K562 (cell line): Measurements from ENCODE around the gene ZNF428. TPM values are rescaled to one million over a fixed set of nuclear protein-coding genes. Genes with fewer than 3 reads are reported as not detected.

ENCODE experiments used
- ATAC-seq: fragments of 200-7000 bp; cut with Tn5 transposase; 3 replicates; pipeline ENCODE4 v1.9.1; 2020; ENCODE audit warnings: moderate library complexity
- BruUV-seq: library from RNA; stranded (reverse); fragments of 400-500 nt; replicated peaks from 2 replicates; lab custom pipeline; 2021; lab: Mats Ljungman, UMichigan
- CTCF ChIA-PET: fragments of 300-600 bp; formaldehyde crosslinking; extraction: SDS; loops from one replicate; lab custom pipeline; 2021; ENCODE audit warnings: low intra/inter-chr PET ratio; lab: Yijun Ruan, JAX
- POLR2A ChIA-PET: fragments of 300-600, 350-650 bp; sonication (Branson Sonifier 250); formaldehyde crosslinking; extraction: SDS; loops from one replicate; lab custom pipeline; 2021; ENCODE audit warnings: antibody characterized with exemption, inconsistent platforms; lab: Yijun Ruan, JAX
- DNase-seq, 4 experiments: peaks; one replicate each; pipeline versions ENCODE4 v3.0.0 to v3.0.0-alpha.2; 2011 to 2018; ENCODE audit warnings: low spot score in 3 of 4, mixed read lengths in 3 of 4; ENCODE audit errors: extremely low read depth in 1 of 4
- FAIRE-seq: peaks from 2 replicates; lab custom pipeline; 2011; peaks lifted over from hg19 to GRCh38; lab: Jason Lieb, UNC
- H2AFZ ChIP-seq: 2 replicates; pipeline ENCODE4 v1.6.0; 2011; ENCODE audit warnings: low read depth, low read length, control low read depth, inconsistent platforms
- H3K27ac ChIP-seq: fragments of 200-600 bp; 3 replicates; pipeline ENCODE4 v1.8.0; 2011; ENCODE audit warnings: low read depth, mild to moderate bottlenecking, control low read depth, inconsistent platforms, low read length, moderate library complexity, mixed read lengths; ENCODE audit errors: extremely low read depth
- H3K27me3 ChIP-seq, 2 experiments: fragments of 300-600 bp in 1 of 2; 2 replicates in 1 of 2; 3 replicates in 1 of 2; pipeline versions ENCODE4 v1.6.0 to v1.8.0; 2011; ENCODE audit warnings: inconsistent platforms in 2 of 2, low read length in 2 of 2, mild to moderate bottlenecking in 1 of 2, mixed read lengths in 1 of 2, moderate library complexity in 1 of 2; ENCODE audit not compliant: control insufficient read depth in 2 of 2, insufficient read depth in 2 of 2
- H3K36me3 ChIP-seq: fragments of 300-600 bp; 3 replicates; pipeline ENCODE4 v1.8.0; 2011; ENCODE audit warnings: mild to moderate bottlenecking, low read length, inconsistent platforms; ENCODE audit not compliant: control insufficient read depth, insufficient read depth
- H3K4me1 ChIP-seq, 2 experiments: fragments of 200-600 bp in 1 of 2; replicated peaks in 1 of 2; 2 replicates in 1 of 2; 3 replicates in 1 of 2; pipeline versions ENCODE4 v1.5.1 to v1.8.0; 2011; ENCODE audit warnings: inconsistent platforms in 2 of 2, low read length in 2 of 2, mild to moderate bottlenecking in 1 of 2, mixed read lengths in 1 of 2, moderate library complexity in 1 of 2; ENCODE audit not compliant: control insufficient read depth in 2 of 2, insufficient read depth in 2 of 2
- H3K4me2 ChIP-seq: 2 replicates; pipeline ENCODE4 v1.6.1; 2011; ENCODE audit warnings: low read length, control low read depth, inconsistent platforms, mixed read lengths; ENCODE audit not compliant: insufficient read depth
- H3K4me3 ChIP-seq: fragments of 200-600 bp; sonication (generic), shearing (Covaris generic); 2 replicates; pipeline ENCODE4 v1.5.1; 2016; ENCODE audit warnings: control low read depth, inconsistent platforms
- H3K79me2 ChIP-seq: fragments of 200-600 bp; 3 replicates; pipeline ENCODE4 v1.8.0; 2011; ENCODE audit warnings: low read length, inconsistent platforms; ENCODE audit not compliant: control insufficient read depth, insufficient read depth
- H3K9ac ChIP-seq, 2 experiments: 2 replicates each; pipeline versions ENCODE4 v1.6.0 to v1.6.1; 2011; ENCODE audit warnings: low read depth in 2 of 2, low read length in 2 of 2, control low read depth in 1 of 2, inconsistent platforms in 1 of 2, mild to moderate bottlenecking in 1 of 2, mixed read lengths in 1 of 2; ENCODE audit not compliant: insufficient read depth in 1 of 2
- H3K9me1 ChIP-seq: one replicate; pipeline ENCODE4 v1.6.0; 2011; ENCODE audit warnings: inconsistent platforms, mild to moderate bottlenecking, low read length, moderate library complexity; ENCODE audit not compliant: control insufficient read depth, insufficient read depth
- H3K9me3 ChIP-seq: replicated peaks from 2 replicates; pipeline ENCODE4 v1.5.1; 2011; ENCODE audit warnings: low read depth, low read length, inconsistent platforms; ENCODE audit not compliant: control insufficient read depth, insufficient read depth
- H4K20me1 ChIP-seq: replicated peaks from 2 replicates; pipeline ENCODE4 v1.6.1; 2011; ENCODE audit warnings: low read length, inconsistent platforms, mixed read lengths; ENCODE audit not compliant: control insufficient read depth, insufficient read depth
- CTCF ChIP-seq, 3 experiments: IDR thresholded peaks in 2 of 3; conservative IDR thresholded peaks in 1 of 3; 2 replicates each; pipeline ENCODE4 v1.5.1; 2011 to 2012; ENCODE audit warnings: low read length in 3 of 3, mild to moderate bottlenecking in 3 of 3, control low read depth in 2 of 3, improper control_type of control experiment in 1 of 3, inconsistent platforms in 1 of 3, low read depth in 1 of 3, mixed read lengths in 1 of 3, moderate library complexity in 1 of 3; ENCODE audit not compliant: insufficient read depth in 2 of 3
- NELFE ChIP-seq: IDR thresholded peaks from 2 replicates; pipeline ENCODE4 v1.6.1; 2011; ENCODE audit warnings: mild to moderate bottlenecking; ENCODE audit not compliant: insufficient read depth, insufficient read length
- RCOR1 ChIP-seq, 2 experiments: IDR thresholded peaks; 2 replicates each; pipeline ENCODE4 v1.6.1; 2012; ENCODE audit warnings: low read depth in 2 of 2, low read length in 2 of 2, borderline replicate concordance in 1 of 2, improper control_type of control experiment in 1 of 2
- WGBS: fragments of 100-300 bp; shearing (Covaris generic); methylation state at CpG from one replicate; pipeline ENCODE4 v1.1.6; 2016; ENCODE audit warnings: low coverage, mixed read lengths; ENCODE audit not compliant: insufficient coverage; ENCODE audit errors: missing lambda C conversion rate; 5-methylcytosine and 5-hydroxymethylcytosine counted together
- in situ Hi-C: fragments of 300-500 bp; cut with MboI; formaldehyde crosslinking; loops from 4 replicates; pipeline ENCODE4 v1.15.0; 2018; ENCODE audit warnings: inconsistent platforms, mixed read lengths
- intact Hi-C: fragments of 100-400 bp; cut with micrococcal nuclease; formaldehyde crosslinking; loops from 2 replicates; pipeline ENCODE4 v1.14.2; 2022
- polyA plus RNA-seq, 8 experiments: library from polyadenylated mRNA; depleted of rRNA in 4 of 8; stranded (reverse) in 5 of 8; unstranded in 3 of 8; fragments of >200 nt; fragmentation: Nextera tagmentation in 2 of 8; fragmentation: Illumina TruSeq in 1 of 8; extraction: Ambion mirVana in 2 of 8; extraction: Trizol in 1 of 8; gene quantifications; 2 replicates each; pipeline versions ENCODE4 v1.2.1 to v1.2.3, GENCODE V29; 2011 to 2014; ENCODE audit warnings: inconsistent platforms in 1 of 8, missing spikeins in 1 of 8
- total RNA-seq, 7 experiments: library from RNA; depleted of rRNA in 6 of 7; stranded (reverse); fragments of >200 nt in 6 of 7; fragmentation: Illumina TruSeq in 2 of 7; extraction: Trizol in 2 of 7; gene quantifications; 2 replicates each; pipeline versions ENCODE4 v1.2.1 to v1.2.3, GENCODE V29; 2011 to 2021; ENCODE audit warnings: low replicate concordance in 1 of 7

Gene ZNF428
- total and polyA plus RNA-seq, 9 of the 15 experiments (the other 6 are each of a cell fraction or from before 2014, with no cell fraction given): 0.15 to 85.7 (median 15.9) TPM

GRCh38 chr19:43599635-43600295 is 19.7 kb downstream of the ZNF428 start:
- POLR2A ChIA-PET: interaction anchor here (0.6 to 5.6 kb wide), 5 partner anchors 9 to 977 kb away, joined by 3 to 60 read pairs (median 3); partner anchors contain the start of genes SRRM5 and XRCC1
- peaks cover 15 to 27% of the 10 kb centered on the region in 2 experiments; a peak in 4 of 5 replicates for H3K4me1 ChIP-seq
- no peak overlapping the region for H3K4me3 ChIP-seq
- BruUV-seq: no TSS peak
- no peaks in the 10 kb centered on the region for H4K20me1 ChIP-seq
- no peaks in the 10 kb centered on the region for H3K9me3 ChIP-seq
- H3K27ac ChIP-seq: no peak overlapping the region
- ATAC-seq: no peak
- FAIRE-seq: no peak
- no peak overlapping the region for H2AFZ ChIP-seq
- in situ Hi-C loops: no loop called here
- peak in 1 of 3 experiments; percentile 8; a peak in 1 of 6 replicates for TF ChIP-seq CTCF (IDR thresholded peaks at IDR 0.05 in 2 of 3, conservative IDR thresholded peaks at IDR 0.05 in 1 of 3; ENCODE audit: insufficient read depth in 2 of 3, low read depth in 1 of 3, low read length in 3 of 3)
- TF ChIP-seq RCOR1 (IDR thresholded peaks at IDR 0.05; ENCODE audit: borderline replicate concordance in 1 of 2, low read depth in 2 of 2, low read length in 2 of 2): no peak
- no peak for TF ChIP-seq NELFE
- TF ChIP-seq, all 486 proteins: peak for 1
- intact Hi-C loops: no loop called here
- 0 out of 4 replicates have a peak overlapping the region, but pooled peaks of 1 of the 2 experiments have one; percentile 6 for H3K9ac ChIP-seq
- H3K27me3 ChIP-seq: no peaks in the 10 kb centered on the region
- H3K9me1 ChIP-seq: no peaks in the 10 kb centered on the region
- WGBS: 90% methylated on average over 4 of the region's 4 CpGs
- peaks cover 32% of the 10 kb centered on the region; the same call in 2 of the 3 replicates for H3K36me3 ChIP-seq
- H3K79me2 ChIP-seq: peaks cover 35% of the 10 kb centered on the region
- H3K4me2 ChIP-seq: no peak overlapping the region
- CTCF ChIA-PET: no interaction called here
- no peak for DNase-seq
